GM21390 (cell line): Measurements from ENCODE around the gene IFITM1.
A peak's percentile ranks its signal among the peaks of the same experiment; 100 is the strongest.
"Not testable (repeated sequence)": the region's sequence is repeated elsewhere in the genome, so short reads cannot be mapped to it uniquely, and the experiment has no call there.

Experiments used
- ATAC-seq: cut with Tn5 transposase; IDR thresholded peaks from one replicate; pipeline ENCODE4 v1.9.1; 2021; ENCODE audit not compliant: unreplicated experiment

IFITM1 gene

GRCh38 chr11:340539-341512 is 27.0 kb downstream of the IFITM1 start:
- no peak for ATAC-seq

GRCh38 chr11:342328-342727 is 28.5 kb downstream of the IFITM1 start:
- no peak for ATAC-seq

- no peak for ATAC-seq
Observed at GRCh38 chr11:344836-345578, 31.2 kb downstream of the IFITM1 start.

DNA sequence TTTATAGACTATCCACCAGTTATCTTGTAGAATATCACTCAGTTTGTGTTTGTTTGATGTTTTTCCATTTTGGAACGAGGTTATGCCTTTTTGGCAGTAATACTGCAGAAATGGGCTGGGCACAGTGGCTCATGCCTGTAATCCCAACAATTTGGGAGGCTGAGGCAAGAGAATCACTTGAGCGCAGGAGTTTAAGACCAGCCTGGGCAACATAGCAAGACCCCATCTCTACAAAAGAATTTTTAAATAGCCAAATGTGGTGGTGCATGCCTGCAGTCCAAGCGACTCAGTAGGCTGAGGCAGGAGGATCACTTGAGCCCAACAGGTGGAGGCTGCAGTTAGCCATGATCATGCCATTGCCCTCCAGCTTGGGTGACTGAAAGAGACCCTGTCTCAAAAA is 32.7 kb downstream of the IFITM1 start:
- ATAC-seq: no peak

DNA sequence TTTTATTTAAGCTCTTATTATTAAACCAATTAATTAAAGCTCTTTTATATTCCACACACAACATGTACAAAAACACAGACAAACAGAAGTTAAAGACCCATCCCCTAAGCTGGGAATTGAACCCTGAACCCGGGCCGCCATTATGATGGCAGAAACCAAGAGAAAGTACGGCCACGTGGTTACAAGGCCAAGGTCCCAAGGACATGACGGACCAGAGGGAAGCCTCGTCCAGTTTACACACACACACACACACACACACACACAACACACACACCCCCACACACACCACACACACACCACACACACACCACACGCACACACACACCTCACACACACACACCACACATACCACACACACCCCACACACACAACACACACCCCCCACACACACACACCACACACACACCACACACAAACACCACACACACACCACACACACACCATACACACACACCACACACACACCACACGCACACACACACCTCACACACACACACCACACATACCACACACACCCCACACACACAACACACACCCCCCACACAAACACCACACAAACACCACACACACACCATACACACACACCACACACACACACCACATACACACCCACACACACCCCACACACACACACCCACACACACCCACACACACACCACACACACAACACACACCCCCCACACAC is 35.6 kb downstream of the IFITM1 start:
- not testable (repeated sequence) for ATAC-seq

GRCh38 chr11:350033-350722 is 36.3 kb downstream of the IFITM1 start:
- ATAC-seq: not testable (repeated sequence)

DNA sequence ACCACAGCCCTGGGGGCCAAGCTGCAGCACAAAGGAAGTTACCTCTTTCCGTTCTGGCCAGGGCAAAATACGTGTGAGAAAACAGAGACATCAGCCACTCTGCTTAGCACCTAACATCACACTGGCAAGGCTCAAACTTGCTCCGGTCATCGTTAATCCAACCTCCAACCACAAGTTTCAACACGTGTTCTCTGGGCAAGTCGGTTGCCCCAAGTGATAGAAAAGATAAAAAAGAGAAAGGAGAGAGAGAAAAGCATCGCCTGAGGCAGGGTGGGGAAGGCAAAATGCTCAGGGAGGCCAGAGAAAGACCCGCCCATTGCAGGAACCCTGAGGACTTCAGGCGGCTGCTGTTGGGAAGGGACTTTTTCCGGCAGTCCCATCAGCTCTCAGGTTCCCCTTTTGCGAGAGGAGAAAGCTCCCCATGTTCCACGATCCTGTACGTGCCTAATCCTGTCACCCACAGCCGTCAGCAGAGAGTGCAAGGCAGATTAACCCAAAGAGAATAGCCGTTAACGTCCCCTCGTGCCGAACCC is 36.9 kb downstream of the IFITM1 start:
- ATAC-seq: peak; percentile 49

- ATAC-seq: no peak
Observed at GRCh38 chr11:351411-351810, 37.6 kb downstream of the IFITM1 start.

DNA sequence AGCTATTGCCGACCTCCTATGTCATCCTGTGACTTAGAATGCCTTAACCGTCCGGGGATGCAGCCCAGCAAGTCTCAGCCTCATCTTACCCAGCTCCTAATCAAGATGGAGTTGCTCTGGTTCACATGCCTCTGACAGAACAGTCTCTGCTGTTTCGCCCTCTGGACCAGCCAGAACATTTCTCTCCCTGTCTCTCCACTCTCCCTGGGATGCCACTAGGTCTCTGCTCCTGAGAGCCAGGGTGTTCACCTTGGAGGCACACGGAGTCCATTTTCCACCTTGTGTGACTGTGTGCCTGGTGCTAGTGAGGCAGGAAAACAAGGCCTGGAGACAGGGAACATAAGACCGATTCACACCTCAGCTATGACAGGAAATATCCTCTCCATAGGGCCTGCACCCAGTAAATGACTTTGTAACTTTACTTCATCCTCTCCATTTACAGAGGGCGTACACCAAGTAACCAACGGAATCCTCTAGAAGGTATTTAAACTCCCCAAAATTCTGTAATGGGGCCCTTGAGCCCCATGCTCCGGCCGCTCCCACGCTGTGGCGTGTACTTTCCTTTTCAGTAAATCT is 38.7 kb downstream of the IFITM1 start:
- no peak for ATAC-seq

- no peak for ATAC-seq
Observed at GRCh38 chr11:353179-353873, 39.5 kb downstream of the IFITM1 start.

GRCh38 chr11:355581-356458 is 42.0 kb downstream of the IFITM1 start:
- peak; percentile 57 for ATAC-seq

GRCh38 chr11:356610-357009 is 42.8 kb downstream of the IFITM1 start:
- no peak for ATAC-seq

GRCh38 chr11:357582-357981 is 43.7 kb downstream of the IFITM1 start:
- no peak for ATAC-seq

DNA sequence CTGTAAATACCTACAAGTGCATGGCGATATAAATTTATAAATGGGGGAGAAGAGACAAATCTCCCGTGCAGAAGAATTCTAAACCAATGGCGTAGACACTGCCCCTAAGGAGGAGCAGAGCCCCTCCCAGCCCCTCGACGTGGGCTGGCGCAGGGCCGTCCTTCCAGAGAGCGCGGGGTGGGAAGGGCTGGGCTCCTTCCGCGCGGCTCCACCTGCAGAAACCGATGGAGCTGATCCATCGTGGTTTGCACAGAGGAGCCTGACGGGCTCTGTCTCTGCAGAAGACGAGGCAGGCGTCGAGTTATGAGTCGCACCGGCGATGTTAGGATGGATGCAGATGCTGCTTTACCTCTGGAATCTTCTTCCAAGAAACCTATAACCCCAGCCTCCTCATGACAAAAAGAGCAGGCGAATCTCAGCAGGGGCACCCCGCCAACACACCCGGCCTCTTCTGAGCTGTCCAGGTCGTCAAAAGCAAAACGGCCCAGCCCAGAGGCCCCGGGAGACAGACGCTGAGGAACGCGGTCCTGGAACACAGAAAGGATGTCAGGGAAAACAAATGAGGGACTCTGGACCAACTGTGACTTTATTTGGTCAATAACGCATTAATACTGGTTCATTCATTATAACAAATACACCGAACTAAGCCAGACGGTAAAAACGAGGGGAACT is 44.4 kb downstream of the IFITM1 start:
- ATAC-seq: no peak

DNA sequence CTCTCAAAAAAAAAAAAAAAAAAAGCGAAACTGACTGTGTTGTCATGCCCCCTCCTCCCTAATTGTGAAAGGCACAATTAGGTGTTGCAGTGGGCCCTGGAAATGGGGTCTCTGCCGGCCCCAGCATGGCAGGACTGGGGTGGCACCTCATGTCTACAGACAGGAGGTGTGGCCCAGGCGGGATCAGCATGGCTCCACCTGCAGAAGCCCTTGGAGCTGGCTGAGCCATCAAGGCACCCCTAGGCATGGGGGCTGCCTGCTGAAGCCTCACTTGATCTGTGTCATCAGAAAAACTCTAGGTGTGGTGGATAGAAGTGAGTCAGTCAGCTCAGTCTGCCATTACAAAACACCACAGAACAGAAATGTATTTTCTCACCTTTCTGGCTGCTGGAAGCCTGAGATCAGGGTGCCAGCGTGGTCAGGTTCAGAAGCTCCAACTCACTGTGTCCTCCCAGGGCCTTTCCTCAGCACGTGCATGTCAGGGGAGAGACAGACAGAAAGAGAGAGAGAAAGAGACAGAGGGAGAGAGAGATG is 45.4 kb downstream of the IFITM1 start:
- no peak for ATAC-seq

- no peak for ATAC-seq
Observed at GRCh38 chr11:360326-361280, 46.8 kb downstream of the IFITM1 start.
